Spleen (tissue), 11 donors: Measurements from ENCODE around the gene PIR. TPM values are rescaled to one million over a fixed set of nuclear protein-coding genes. Genes with fewer than 3 reads are reported as not detected.

Experiments
- DNase-seq: peaks from one replicate; pipeline ENCODE4 v3.0.0-alpha.2; 2020
- H3K27ac ChIP-seq, 8 donors: fragments of 200-600 bp; sonication (generic) in 7 of 8; 1 replicate in 4 of 8; 2 replicates in 4 of 8; pipeline versions ENCODE4 v1.5.0 to v1.8.0; 2016 to 2021; ENCODE audit warnings: inconsistent platforms in 4 of 8, mild to moderate bottlenecking in 4 of 8, moderate library complexity in 1 of 8
- H3K27me3 ChIP-seq, 7 donors: fragments of 200-600 bp; sonication (generic) in 6 of 7; replicated peaks in 1 of 7; 1 replicate in 4 of 7; 2 replicates in 3 of 7; pipeline versions ENCODE4 v1.5.0 to v1.8.0; 2016 to 2021; ENCODE audit warnings: inconsistent platforms in 3 of 7, mild to moderate bottlenecking in 1 of 7
- H3K36me3 ChIP-seq, 6 donors: fragments of 200-600 bp; sonication (generic) in 5 of 6; 1 replicate in 4 of 6; 2 replicates in 2 of 6; pipeline versions ENCODE4 v1.5.0 to v1.8.0; 2016 to 2021; ENCODE audit warnings: inconsistent platforms in 2 of 6
- H3K4me1 ChIP-seq, 6 donors: fragments of 200-600 bp; sonication (generic) in 5 of 6; 1 replicate in 3 of 6; 2 replicates in 3 of 6; pipeline versions ENCODE4 v1.5.0 to v1.8.0; 2016 to 2021; ENCODE audit warnings: inconsistent platforms in 3 of 6
- H3K4me3 ChIP-seq, 8 donors: fragments of 200-600 bp; sonication (generic) in 7 of 8; 1 replicate in 4 of 8; 2 replicates in 4 of 8; pipeline versions ENCODE4 v1.5.0 to v1.8.0; 2016 to 2021; ENCODE audit warnings: inconsistent platforms in 4 of 8, mild to moderate bottlenecking in 4 of 8, moderate library complexity in 2 of 8
- H3K9me3 ChIP-seq, 8 donors: fragments of 200-600 bp; sonication (generic) in 7 of 8; 1 replicate in 4 of 8; 2 replicates in 4 of 8; pipeline versions ENCODE4 v1.5.0 to v1.8.0; 2016 to 2021; ENCODE audit warnings: inconsistent platforms in 4 of 8
- POLR2A ChIP-seq, 3 donors: fragments of 450-650 bp; IDR thresholded peaks; one replicate each; pipeline ENCODE4 v1.5.1; 2017; ENCODE audit warnings: antibody characterized with exemption in 3 of 3, mild to moderate bottlenecking in 1 of 3
- POLR2AphosphoS5 ChIP-seq, 3 donors: sonication (generic); formaldehyde crosslinking; IDR thresholded peaks; one replicate each; pipeline ENCODE4 v1.5.1; 2017; ENCODE audit warnings: antibody characterized with exemption in 3 of 3
- WGBS, 5 donors: extraction: QIAGEN DNeasy Blood & Tissue Kit in 3 of 5; methylation state at CpG; one replicate each; pipeline versions ENCODE4 v1.1.5 to v1.1.7; 2013 to 2018; 5-methylcytosine and 5-hydroxymethylcytosine counted together
- intact Hi-C: fragments of 100-400 bp; cut with DNase I; formaldehyde crosslinking; loops from one replicate; pipeline ENCODE4 v1.15.0; 2023; ENCODE audit warnings: low total_unique reads
- polyA plus RNA-seq, 3 donors: library from polyadenylated mRNA; stranded (reverse); fragments of 200-250 nt; gene quantifications; one replicate each; pipeline ENCODE4 v1.2.1, GENCODE V29; 2013
- total RNA-seq, 7 donors: library from RNA; depleted of rRNA in 3 of 7; stranded (reverse); fragments of >200 nt in 3 of 7; fragmentation: NEBNext Ultra II Directional in 4 of 7; extraction: Animal tissue kit (Norgen Biotek cat#: 25700) in 4 of 7; gene quantifications; one replicate each; pipeline versions ENCODE4 v1.1.0 to v1.2.1, GENCODE V29; 2016 to 2021
- TF ChIP-seq, protein P1 (sequence below), 11 experiments: fragments of 200-600 bp in 7 of 11; fragments of 450-650 bp in 4 of 11; sonication (generic) in 4 of 11; IDR thresholded peaks in 8 of 11; conservative IDR thresholded peaks in 3 of 11; 1 replicate in 7 of 11; 2 replicates in 4 of 11; pipeline versions ENCODE4 v1.4.0 to v1.8.0; 2016 to 2021; ENCODE audit warnings: antibody characterized with exemption in 11 of 11, inconsistent platforms in 4 of 11, mild to moderate bottlenecking in 1 of 11
- donor health status: healthy with polysubstance abuse.
- donor health status: DM: no; HTN: no; CAD: no; lungs with moderate emphysema.
- donor health status: DM: no; HTN: no; CAD: no.
- donor health status: Bipolar disorder and iron deficiency.
- donor health status: healthy.
- donor health status: DM: no; HTN: no; CAD: no.
- donor health status: DM: yes; HTN: yes; CAD: no.

The PIR gene
- total and polyA plus RNA-seq, 10 donors = 12.4 to 30.8 (median 24.2) TPM

DNA sequence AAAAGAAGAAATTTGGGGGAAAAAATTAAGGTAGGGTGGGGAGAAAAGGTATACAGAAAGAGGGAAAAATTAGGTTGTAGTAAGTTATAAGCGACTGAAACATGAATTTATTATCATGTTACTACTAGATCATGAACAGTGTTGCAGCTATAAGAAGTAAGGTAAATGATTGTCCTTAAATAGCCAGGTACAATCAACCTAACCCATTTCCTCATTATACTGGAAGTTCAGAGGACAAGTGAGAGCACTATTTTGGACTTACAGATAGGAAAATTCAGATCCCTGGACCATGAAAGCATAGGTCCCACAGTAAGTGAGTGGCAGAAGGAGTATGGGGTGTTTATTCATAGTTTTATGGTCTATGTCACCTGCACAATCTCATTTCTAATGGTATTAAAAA lies 23.5 kb downstream of the PIR start:
- Histone ChIP-seq H3K4me3 (no peak overlapping the region), H3K27ac (no peak overlapping the region), H3K36me3 (no peaks in the 10 kb centered on the region), H3K27me3 (peaks cover 0 to 7% (median 0%) of the 10 kb centered on the region in 7 donors), H3K4me1 (no peaks in the 10 kb centered on the region), H3K9me3 (no peaks in the 10 kb centered on the region)
- DNase-seq = no peak
- TF ChIP-seq, protein P1, sequence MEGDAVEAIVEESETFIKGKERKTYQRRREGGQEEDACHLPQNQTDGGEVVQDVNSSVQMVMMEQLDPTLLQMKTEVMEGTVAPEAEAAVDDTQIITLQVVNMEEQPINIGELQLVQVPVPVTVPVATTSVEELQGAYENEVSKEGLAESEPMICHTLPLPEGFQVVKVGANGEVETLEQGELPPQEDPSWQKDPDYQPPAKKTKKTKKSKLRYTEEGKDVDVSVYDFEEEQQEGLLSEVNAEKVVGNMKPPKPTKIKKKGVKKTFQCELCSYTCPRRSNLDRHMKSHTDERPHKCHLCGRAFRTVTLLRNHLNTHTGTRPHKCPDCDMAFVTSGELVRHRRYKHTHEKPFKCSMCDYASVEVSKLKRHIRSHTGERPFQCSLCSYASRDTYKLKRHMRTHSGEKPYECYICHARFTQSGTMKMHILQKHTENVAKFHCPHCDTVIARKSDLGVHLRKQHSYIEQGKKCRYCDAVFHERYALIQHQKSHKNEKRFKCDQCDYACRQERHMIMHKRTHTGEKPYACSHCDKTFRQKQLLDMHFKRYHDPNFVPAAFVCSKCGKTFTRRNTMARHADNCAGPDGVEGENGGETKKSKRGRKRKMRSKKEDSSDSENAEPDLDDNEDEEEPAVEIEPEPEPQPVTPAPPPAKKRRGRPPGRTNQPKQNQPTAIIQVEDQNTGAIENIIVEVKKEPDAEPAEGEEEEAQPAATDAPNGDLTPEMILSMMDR (IDR thresholded peaks at IDR 0.05 in 8 of 11, conservative IDR thresholded peaks at IDR 0.05 in 3 of 11) = no peak
- no peak for TF ChIP-seq POLR2AphosphoS5 (IDR thresholded peaks at IDR 0.05)
- TF ChIP-seq POLR2A (IDR thresholded peaks at IDR 0.05) = no peak
- intact Hi-C loops = loop anchor here (10.0 kb wide), 1 partner anchor 115 kb away; no protein-coding TSS in a partner anchor
- 59 to 100% (median 93%) methylated on average over 1 of the region's 1 CpG for WGBS, 5 donors

DNA sequence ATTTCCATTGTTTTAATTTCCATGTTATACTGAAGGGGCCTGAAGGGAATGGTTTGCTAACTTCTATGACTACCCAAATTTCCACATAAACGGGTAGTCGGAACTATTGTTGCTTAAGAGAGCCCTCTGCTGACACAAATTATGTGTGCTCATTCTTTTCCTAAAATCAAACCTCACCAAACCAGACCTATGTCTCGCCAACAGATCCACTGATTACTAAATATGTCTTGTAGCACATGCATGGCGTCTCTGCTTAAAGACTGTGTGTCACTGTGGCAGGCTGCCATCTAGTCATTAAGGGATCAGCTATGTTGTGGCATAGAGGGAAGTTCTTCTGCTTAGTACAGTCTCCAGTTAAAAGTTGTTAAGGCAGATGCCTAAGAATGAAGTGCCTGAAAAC lies 25.1 kb downstream of the PIR start:
- Histone ChIP-seq H3K27ac (no peak overlapping the region), H3K27me3 (peaks cover 0 to 7% (median 0%) of the 10 kb centered on the region in 7 donors), H3K4me1 (no peaks in the 10 kb centered on the region), H3K4me3 (no peak overlapping the region), H3K36me3 (no peaks in the 10 kb centered on the region), H3K9me3 (no peaks in the 10 kb centered on the region)
- DNase-seq = no peak
- 8 to 27% (median 16%) methylated on average over 4 of the region's 4 CpGs for WGBS, 5 donors
- intact Hi-C loops = loop anchor here (10.0 kb wide), 1 partner anchor 113 kb away; no protein-coding TSS in a partner anchor
- TF ChIP-seq, protein P1 (IDR thresholded peaks at IDR 0.05 in 8 of 11, conservative IDR thresholded peaks at IDR 0.05 in 3 of 11) = peak in 5 of 11 experiments; percentile 15 to 24 (median 22)
- no peak for TF ChIP-seq POLR2AphosphoS5 (IDR thresholded peaks at IDR 0.05)

DNA sequence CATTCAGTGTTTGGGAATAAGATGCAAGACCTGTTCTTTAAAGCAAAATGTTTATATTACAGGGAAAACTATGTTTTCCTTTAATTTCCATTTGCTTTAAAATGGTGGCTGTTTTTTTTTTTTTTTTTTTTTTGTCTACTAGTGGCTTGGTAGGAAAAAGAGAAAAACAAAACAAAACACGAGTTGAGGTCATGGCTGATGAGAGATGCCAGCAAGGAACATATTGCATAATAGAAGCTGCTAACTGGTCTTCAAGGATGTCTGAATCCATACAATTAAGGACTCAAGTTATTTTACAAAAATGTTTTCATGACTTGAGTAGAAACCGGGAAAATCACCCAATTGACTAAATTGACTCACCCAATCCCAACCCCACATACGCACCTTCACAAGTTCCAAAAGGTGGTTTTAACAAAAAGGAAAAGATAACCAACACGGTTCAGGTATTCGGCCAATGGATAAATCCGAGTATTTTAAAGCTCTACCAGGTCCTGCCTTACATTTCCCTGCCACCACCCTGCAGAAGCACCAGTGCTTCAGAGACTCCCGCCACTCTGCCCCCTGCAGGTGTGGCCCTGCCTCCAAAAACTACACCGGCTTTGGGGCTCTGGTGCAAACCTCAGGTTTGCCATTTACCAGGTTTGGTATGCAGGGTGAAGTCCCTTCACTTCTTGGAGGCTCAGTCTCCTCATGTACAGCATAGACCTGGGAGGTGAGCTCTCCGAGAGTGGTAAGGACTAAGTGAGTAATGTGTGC lies 27.1 kb downstream of the PIR start:
- Histone ChIP-seq H3K4me1 (no peaks in the 10 kb centered on the region), H3K27ac (no peak overlapping the region), H3K9me3 (no peaks in the 10 kb centered on the region), H3K27me3 (peaks cover 0 to 7% (median 0%) of the 10 kb centered on the region in 7 donors), H3K36me3 (no peaks in the 10 kb centered on the region), H3K4me3 (no peak overlapping the region)
- intact Hi-C loops = loop anchor here (10.0 kb wide), 1 partner anchor 111 kb away; no protein-coding TSS in a partner anchor
- DNase-seq = no peak
- 66 to 89% (median 81%) methylated on average over 8 to 9 of the region's 9 CpGs for WGBS, 5 donors
- TF ChIP-seq POLR2AphosphoS5 (IDR thresholded peaks at IDR 0.05) (no peak), POLR2A (IDR thresholded peaks at IDR 0.05) (no peak)
- TF ChIP-seq, protein P1 (IDR thresholded peaks at IDR 0.05 in 8 of 11, conservative IDR thresholded peaks at IDR 0.05 in 3 of 11) = no peak

DNA sequence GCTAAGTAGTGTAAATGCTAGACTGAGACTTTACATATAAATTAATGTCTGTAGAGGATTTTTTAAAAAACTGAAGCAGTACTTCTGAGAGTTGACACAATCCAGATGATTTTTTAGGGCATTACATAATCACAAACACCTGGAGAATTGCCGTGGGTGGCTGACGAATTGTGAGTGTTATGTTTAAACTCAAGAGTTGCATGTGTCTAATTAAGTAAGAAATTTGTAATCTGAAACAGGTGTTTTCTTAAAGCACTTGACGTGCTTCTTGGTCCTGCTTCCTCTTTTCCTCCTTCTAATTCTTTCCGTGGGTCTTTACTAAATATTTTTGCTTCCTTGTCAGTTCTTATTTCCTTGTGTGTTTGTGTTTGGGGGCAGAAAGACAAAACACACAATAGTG lies 27.8 kb downstream of the PIR start:
- DNase-seq = no peak
- 14 to 42% (median 29%) methylated on average over 4 of the region's 4 CpGs for WGBS, 5 donors
- intact Hi-C loops = loop anchor here (10.0 kb wide), 1 partner anchor 111 kb away; no protein-coding TSS in a partner anchor

More for the DNA sequence above, 27.8 kb downstream of the PIR start:
- Histone ChIP-seq H3K4me1 (no peaks in the 10 kb centered on the region), H3K36me3 (no peaks in the 10 kb centered on the region), H3K4me3 (no peak overlapping the region), H3K9me3 (no peaks in the 10 kb centered on the region), H3K27me3 (peaks cover 0 to 7% (median 0%) of the 10 kb centered on the region in 7 donors), H3K27ac (no peak overlapping the region)
- no peak for TF ChIP-seq POLR2A (IDR thresholded peaks at IDR 0.05)
- TF ChIP-seq, protein P1 (IDR thresholded peaks at IDR 0.05 in 8 of 11, conservative IDR thresholded peaks at IDR 0.05 in 3 of 11) = no peak
- no peak for TF ChIP-seq POLR2AphosphoS5 (IDR thresholded peaks at IDR 0.05)
